Activated T-cell treated with anti-CD3 and anti-CD28 coated beads for 4 hours (primary cell): ENCODE results near the gene SPRY4.
"Not testable (repeated sequence)": the region's sequence is repeated elsewhere in the genome, so short reads cannot be mapped to it uniquely, and the experiment has no call there.

Experiments used
- DNase-seq: peaks from one replicate; pipeline ENCODE4 v3.0.0-alpha.2; 2020

The SPRY4 gene, protein sequence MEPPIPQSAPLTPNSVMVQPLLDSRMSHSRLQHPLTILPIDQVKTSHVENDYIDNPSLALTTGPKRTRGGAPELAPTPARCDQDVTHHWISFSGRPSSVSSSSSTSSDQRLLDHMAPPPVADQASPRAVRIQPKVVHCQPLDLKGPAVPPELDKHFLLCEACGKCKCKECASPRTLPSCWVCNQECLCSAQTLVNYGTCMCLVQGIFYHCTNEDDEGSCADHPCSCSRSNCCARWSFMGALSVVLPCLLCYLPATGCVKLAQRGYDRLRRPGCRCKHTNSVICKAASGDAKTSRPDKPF

DNA sequence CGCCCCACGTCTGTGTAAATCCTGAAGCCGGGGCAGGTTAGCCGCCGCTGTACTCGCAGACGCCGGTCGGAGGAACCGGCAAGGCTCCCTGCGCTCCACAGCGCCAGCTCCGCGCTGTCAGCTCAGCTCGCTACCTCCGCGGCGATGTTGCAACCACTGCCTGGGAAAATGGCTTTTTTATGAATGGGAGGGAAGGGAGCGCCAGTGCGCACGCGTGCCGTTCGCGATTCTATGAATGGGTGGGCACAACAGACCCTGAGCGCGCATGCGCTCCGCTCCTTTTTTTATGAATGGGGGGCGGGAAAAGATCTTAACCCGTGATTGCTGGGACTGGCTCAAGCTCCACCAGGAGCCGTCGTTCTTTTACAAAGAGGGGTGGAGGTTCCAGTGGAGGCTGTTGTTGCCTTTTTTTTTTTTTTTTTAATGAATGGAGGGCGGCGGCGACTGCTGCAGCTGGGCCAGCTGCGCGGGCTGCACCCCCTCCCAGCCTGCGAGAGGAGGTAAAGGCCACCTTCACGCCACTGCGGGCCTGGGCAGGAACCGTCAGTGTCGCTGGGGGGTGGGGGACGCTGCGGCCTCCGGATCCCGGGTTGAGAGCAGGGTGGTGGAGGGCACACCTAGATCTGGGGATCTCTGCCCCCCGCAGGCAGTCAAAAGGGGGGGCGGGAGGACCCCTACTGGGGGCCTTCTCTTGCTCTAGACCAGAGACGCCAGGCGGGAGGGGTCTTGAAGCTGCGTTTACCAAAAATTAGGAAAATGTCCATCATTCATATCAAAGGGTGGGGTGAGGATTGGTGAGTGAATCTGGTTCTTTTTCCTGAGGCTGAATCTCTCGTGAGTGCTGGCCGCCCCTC, at the start of gene SPRY4:
Gene SPRY4 (minus strand): TSS at position 151 of the 854 bp plus-strand sequence. CDS start 9,913 bp downstream, outside the sequence.
- peak; percentile 67 for DNase-seq

- no peak for DNase-seq
Observed at GRCh38 chr5:142368529-142368928, 43.7 kb upstream of the SPRY4 start.

GRCh38 chr5:142366007-142366406, 41.2 kb upstream of the SPRY4 start:
- DNase-seq: no peak

GRCh38 chr5:142364251-142365145, 39.7 kb upstream of the SPRY4 start:
- DNase-seq: no peak

GRCh38 chr5:142363619-142363963, 38.8 kb upstream of the SPRY4 start:
- DNase-seq: no peak

DNA sequence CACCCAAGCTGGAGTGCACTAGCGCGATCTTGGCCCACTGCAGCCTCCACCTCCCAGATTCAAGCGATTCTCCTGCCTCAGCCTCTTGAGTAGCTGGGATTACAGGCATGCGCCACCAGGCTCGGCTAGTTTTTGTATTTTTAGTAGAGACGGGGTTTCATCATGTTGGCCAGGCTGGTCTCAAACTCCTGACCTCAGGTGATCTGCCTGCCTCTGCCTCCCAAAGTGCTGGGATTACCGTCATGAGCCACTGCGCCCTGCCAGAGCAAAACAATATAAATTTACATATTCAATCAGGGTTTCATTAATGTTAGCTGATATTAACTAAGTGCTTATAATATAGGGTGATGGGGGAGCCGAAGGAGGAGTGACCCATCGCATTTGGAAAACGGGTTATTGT, 37.4 kb upstream of the SPRY4 start:
- DNase-seq: not testable (repeated sequence)

DNA sequence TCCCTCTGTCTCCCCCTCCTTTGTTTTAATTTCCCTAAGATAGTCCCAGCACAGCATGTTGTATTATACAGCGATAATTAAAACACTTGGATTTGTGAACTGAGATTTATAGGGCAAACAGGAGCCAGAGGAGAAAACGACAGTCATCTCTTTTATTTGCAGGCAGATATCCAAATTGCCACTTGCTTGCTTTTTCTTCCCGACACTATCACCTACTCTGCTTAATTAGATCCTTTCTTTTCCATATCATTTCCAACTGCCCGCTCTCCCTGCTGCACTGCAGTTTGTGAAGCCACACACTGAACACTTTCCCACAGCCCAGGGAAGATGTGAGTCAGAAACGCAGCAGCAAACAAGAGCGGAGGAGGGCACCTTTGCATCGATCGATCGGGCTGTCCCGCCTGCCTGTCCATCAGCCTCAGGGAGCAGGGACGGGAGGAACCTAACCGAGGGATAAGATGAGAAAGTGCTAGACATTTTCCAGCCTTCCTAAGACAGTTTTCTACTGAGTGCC, 35.8 kb upstream of the SPRY4 start:
- DNase-seq: no peak

- DNase-seq: no peak
Observed at GRCh38 chr5:142360051-142360498, 35.3 kb upstream of the SPRY4 start.

- no peak for DNase-seq
Observed at GRCh38 chr5:142358648-142359047, 33.8 kb upstream of the SPRY4 start.

DNA sequence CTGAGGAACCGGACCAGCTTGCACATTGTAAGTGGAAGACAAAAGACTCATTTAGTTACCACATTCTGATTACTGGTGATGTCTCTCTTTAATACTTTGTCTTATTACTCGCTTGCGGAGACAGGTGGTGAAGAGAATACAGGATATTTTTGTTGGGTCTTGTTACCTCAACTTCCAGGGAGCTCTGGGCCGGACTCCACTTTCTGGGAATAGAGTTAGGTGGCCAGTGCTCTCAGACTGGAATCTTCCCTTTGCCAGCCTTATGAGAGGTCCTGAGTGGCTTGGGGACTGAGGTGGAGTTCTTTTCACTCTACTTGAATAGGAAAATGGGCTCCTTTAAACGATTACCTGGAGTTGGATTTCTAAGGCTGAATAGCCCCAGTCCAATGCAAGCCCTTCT, 33.3 kb upstream of the SPRY4 start:
- no peak for DNase-seq

GRCh38 chr5:142357469-142358090, 32.8 kb upstream of the SPRY4 start:
- DNase-seq: no peak

GRCh38 chr5:142356716-142357468, 32.1 kb upstream of the SPRY4 start:
- peak; percentile 94 for DNase-seq

GRCh38 chr5:142356349-142356715, 31.5 kb upstream of the SPRY4 start:
- DNase-seq: no peak

DNA sequence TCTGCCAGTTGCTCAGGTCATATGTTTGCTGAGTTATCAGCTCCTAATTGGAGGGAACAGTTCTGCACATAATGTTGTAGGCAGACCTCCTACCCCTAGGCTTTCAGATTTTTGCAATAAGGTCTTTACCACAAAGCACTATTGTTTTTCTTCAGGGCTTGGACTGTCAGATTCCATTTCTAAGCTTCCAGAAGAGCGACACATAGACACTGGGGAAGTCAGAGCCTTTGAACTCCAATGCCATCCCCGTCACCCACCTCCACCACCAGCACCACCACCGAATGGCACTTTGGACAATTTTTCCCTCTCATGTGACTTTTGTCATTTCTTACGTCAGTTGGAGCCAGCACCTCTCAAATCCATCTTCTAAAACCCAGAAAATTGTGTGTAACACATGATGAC, 28.3 kb upstream of the SPRY4 start:
- no peak for DNase-seq

DNA sequence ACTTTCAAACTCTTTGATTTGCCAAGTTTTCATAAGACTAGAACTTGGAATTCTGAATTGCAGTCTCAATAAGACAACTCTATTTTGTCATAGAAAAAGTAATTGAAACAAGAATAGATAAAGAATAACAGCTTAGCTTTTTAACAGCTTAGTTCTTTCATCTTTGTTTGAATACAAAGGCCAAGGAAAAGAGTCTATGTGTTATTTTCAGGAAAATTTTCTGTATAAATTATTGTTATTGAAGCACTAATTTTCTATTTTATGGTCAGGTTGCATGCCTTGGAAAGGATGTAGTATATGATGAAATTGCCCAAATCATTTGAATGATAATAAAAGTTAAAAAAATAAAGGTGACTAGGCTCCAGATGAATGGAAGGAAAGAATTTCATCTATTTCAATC, 25.2 kb upstream of the SPRY4 start:
- no peak for DNase-seq

DNA sequence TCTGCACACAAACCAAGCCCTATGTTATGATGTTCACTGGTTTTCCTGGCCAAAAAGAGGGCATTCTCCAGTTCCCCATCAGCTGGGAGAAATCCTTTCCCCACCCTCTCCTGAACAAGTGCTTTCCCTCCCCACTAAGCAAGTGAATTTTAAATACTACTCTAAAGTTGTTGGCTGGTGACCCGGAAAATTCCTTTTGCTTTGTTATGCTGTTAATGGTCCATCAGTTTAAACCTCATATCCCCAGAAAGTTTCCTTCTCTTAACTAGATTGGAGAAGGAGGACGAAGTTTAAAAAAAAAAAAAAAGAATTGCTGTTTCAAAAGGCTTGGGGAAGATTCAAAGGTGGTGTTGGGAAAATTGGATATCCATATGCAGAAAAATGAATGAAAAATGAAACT, 21.9 kb upstream of the SPRY4 start:
- DNase-seq: no peak

DNA sequence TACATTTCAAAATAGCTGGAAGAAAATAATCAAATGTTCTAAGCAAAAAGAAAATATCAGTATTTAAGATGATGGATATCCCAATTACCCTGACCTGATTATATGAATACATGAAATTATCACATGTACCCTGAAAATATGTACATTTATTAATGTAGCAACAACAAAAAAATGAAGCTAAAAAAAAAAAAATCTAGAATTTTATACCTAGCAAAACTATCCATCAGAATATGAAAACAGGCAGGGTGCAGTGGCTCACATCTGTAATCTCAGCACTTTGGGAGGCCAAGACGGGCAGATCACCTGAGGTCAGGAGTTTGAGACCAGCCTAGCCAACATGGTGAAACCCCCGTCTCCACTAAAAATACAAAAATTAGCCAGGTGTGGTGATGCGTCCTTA, 20.1 kb upstream of the SPRY4 start:
- not testable (repeated sequence) for DNase-seq

DNA sequence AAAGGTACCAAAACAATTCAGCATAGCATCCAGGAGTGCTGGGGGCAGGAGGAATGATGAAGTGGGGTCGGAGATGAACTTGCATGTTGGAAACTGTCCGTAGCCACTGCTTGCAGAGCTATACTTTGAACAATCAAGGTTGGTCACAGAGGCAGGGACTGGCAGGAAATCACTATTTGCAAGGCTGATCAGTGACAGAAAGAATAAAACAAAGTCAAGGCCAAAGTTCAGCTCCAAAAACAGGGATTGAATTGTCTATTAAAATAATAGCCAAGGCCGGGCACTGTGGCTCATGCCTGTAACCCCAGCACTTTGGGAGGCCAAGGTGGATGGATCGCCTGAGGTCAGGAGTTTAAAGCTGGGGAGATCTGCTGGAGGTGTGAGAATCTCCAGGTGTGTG, 18.7 kb upstream of the SPRY4 start:
- no peak for DNase-seq

DNA sequence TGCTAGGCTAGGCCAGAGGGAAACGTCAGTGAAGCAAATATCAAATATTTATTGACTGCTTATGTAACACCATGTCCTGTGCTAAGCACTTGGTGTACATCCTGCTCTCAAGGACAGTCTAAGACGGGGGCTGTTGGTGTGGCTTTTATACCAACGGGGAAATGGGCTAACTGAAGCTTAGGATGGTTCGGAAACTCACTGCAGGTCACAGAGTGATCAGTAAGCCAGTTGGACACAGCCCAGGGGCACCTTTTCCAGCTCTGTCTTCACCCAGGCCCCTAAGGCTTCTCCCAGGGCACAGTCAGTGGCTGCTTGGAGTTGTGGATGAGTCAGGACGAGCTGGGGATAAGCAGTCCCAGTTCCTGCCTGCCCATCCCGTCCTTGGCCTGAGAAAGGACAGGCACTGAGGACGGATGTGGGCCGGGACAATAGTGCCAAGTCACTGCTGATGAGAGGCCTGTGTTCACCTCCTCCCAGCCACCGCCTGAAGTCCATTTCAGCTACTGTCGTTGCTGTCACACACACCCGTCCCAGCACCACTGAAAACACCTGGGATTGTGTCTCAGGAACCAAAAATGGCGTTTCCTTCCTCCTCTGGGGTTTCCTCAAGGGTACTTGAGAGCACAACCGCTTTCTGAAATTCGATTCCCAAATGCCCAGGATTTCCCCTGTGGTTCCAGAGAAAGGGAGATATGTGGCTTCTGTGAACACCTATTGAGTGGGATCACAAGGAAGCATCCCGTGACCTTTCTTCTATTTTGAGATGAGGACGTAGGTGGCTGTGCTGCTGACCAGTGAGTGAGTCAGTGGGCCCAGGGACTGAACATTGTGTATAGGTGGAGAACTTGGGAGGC, 17.5 kb upstream of the SPRY4 start:
- DNase-seq: no peak

DNA sequence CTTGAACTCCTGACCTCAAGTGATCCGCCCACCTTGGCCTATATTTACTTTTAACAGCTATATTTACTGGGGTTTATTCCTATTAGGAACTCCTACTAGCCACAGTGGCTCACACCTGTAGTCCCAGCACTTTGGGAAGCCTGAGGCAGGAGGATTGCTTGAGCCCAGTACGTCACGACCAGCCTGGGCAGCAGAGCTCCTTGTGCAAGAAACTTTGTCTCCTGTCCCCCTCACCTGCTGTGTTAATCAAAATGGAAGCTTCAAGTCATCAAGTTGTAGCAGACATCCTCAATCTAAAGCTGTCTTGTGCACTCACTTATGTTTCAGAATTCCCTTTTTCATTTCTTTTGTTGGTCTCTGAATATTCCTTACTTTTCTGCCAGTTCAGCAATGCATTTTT, 15.0 kb upstream of the SPRY4 start:
- DNase-seq: no peak

DNA sequence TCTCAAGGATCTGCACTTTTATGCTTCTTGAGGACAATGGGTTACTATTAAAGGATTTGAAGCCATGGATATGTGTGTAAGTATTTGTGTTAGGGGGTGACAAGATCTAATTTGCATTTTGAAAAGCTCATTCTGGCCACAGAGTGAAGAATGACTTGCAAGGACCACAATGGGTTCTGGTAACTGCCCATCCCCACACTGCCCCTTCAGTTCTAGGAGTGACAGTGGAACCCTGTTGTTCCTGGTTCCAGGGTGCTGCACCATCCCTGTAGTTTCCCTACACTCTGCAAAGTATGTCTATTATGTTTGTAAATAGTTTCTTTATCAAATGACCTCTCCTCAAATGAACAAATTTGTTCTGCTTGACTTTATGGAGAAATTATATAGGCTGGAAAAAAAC, 9.7 kb upstream of the SPRY4 start:
- no peak for DNase-seq
